Ishikawa (cell line): ENCODE data around the gene FBXL3.

Experiments
- CEBPB ChIP-seq: IDR thresholded peaks from 2 replicates; pipeline ENCODE4 v1.6.1; 2012
- EP300 ChIP-seq: IDR thresholded peaks from 2 replicates; pipeline ENCODE4 v1.6.1; 2012; ENCODE audit warnings: borderline replicate concordance
- MAX ChIP-seq: IDR thresholded peaks from 2 replicates; pipeline ENCODE4 v1.6.1; 2012
- TEAD4 ChIP-seq: IDR thresholded peaks from 2 replicates; pipeline ENCODE4 v1.6.1; 2012
- YY1 ChIP-seq: IDR thresholded peaks from 2 replicates; pipeline ENCODE4 v1.6.1; 2012; ENCODE audit warnings: low read depth

- no peak for TF ChIP-seq EP300
- TF ChIP-seq YY1, result no peak
- TF ChIP-seq MAX, result no peak
- TF ChIP-seq CEBPB, result no peak
- no peak for TF ChIP-seq TEAD4
Observed at GRCh38 chr13:76955661-76956060, 71.3 kb downstream of the FBXL3 start.
